ENCODE results near the gene LCE7A. TPM values are rescaled to one million over a fixed set of nuclear protein-coding genes. Genes with fewer than 3 reads are reported as not detected.

The LCE7A gene
- total RNA-seq, 2 donors from 2014 or later: not detected

DNA sequence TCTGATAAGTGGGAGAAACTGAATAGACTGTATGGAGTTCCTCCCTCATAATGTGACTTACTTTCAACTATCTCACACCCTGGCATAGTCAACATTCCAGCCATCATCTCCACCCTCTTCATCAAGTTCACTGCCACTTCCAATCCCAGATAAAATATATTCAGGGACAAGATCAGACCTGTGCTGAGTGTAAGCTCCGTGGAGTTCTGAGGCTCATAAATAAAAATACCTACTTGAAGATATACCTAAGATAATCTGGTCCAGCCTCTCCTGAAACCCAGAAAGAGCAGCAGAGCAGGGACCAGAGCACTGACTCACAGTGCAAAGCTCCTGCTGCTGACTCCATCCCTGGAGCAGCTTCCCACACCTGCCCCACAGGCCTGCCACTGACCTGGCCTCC, 1.7 kb upstream of the LCE7A start:
- no peaks in the 10 kb centered on the region for H3K36me3 ChIP-seq
- intact Hi-C loops (cut with DNase I): no loop called here
- H3K9me3 ChIP-seq: no peaks in the 10 kb centered on the region
- TF ChIP-seq, protein P1, sequence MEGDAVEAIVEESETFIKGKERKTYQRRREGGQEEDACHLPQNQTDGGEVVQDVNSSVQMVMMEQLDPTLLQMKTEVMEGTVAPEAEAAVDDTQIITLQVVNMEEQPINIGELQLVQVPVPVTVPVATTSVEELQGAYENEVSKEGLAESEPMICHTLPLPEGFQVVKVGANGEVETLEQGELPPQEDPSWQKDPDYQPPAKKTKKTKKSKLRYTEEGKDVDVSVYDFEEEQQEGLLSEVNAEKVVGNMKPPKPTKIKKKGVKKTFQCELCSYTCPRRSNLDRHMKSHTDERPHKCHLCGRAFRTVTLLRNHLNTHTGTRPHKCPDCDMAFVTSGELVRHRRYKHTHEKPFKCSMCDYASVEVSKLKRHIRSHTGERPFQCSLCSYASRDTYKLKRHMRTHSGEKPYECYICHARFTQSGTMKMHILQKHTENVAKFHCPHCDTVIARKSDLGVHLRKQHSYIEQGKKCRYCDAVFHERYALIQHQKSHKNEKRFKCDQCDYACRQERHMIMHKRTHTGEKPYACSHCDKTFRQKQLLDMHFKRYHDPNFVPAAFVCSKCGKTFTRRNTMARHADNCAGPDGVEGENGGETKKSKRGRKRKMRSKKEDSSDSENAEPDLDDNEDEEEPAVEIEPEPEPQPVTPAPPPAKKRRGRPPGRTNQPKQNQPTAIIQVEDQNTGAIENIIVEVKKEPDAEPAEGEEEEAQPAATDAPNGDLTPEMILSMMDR (IDR thresholded peaks at IDR 0.05): no peak
- no peak for DNase-seq
- H3K27me3 ChIP-seq: no peaks in the 10 kb centered on the region
- H3K9ac ChIP-seq (ENCODE audit: low read depth in 2 of 2, low read length in 2 of 2): no peak overlapping the region
- H3K4me1 ChIP-seq: no peaks in the 10 kb centered on the region
- no peak overlapping the region for H3K27ac ChIP-seq
- H3K4me3 ChIP-seq: no peak overlapping the region

DNA sequence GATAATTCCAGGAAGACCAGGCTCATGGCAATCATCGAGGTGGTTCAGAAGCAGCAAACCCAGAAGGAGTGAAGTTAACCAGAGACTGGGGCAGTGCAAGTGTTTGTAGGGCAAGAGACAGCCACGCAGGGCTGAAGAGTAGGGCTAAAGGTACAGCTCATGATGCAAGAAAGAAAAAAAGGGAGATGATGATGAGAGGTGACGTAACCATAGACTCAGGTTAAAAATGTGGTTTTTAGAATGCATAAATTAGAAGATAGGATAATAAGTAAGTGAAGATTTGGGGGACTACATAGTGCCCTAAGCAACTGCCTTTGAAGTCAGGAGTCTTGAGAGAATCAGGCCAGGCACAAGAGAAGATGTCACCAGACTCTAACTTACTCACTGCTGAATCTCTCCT, 333 bp downstream of the LCE7A start:
- no peak for DNase-seq
- Histone ChIP-seq H3K36me3 (no peaks in the 10 kb centered on the region), H3K9me3 (no peaks in the 10 kb centered on the region), H3K9ac (ENCODE audit: low read depth in 2 of 2, low read length in 2 of 2) (no peak overlapping the region), H3K27ac (no peak overlapping the region), H3K4me3 (no peak overlapping the region), H3K4me1 (no peaks in the 10 kb centered on the region), H3K27me3 (no peaks in the 10 kb centered on the region)
- TF ChIP-seq, protein P1 (IDR thresholded peaks at IDR 0.05): no peak
- intact Hi-C loops (cut with DNase I): no loop called here

DNA sequence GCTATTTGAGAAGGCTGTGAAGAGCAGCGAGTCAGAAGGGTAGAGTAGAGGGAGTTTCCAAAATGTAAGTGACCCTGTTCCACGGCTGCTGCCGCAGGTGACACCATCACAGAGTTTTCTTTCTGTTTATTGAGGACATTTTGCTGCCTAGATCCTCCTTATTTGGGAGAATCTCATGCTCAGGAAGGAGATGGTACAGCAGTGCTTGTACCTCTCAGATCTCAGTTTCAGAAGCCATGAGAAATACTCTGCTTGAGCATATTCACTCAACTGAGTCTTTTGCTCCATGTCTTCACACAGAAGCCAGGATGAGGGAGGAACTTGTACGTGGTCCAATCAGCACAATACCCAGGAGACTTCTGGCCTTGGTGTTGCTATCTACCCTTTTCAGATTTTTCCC, 1.6 kb downstream of the LCE7A start:
- intact Hi-C loops (cut with DNase I): no loop called here
- H3K27ac ChIP-seq: no peak overlapping the region
- no peak overlapping the region for H3K9ac ChIP-seq (ENCODE audit: low read depth in 2 of 2, low read length in 2 of 2)
- no peaks in the 10 kb centered on the region for H3K27me3 ChIP-seq
- H3K4me1 ChIP-seq: no peaks in the 10 kb centered on the region
- TF ChIP-seq, protein P1 (IDR thresholded peaks at IDR 0.05): no peak
- H3K4me3 ChIP-seq: no peak overlapping the region
- H3K9me3 ChIP-seq: no peaks in the 10 kb centered on the region
- H3K36me3 ChIP-seq: no peaks in the 10 kb centered on the region
- no peak for DNase-seq

DNA sequence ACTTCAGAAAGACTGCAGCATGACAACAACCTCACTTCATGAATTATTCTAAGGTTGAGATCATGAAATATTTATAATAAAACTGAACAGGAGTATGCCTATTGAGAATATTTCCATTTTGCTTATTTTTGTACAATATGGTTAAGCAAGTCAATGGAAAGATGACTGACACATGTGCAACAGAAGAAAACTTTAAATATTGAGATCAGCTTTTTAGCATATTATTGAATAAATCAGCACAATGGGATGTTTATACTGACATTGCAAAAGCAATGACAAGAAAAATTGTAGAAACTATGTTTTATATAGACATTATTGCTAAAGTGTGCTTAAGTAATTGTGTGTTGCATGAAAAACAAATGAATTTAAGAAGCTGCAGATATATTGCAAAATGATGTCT, 4.6 kb downstream of the LCE7A start:
- no peaks in the 10 kb centered on the region for H3K9me3 ChIP-seq
- H3K9ac ChIP-seq (ENCODE audit: low read depth in 2 of 2, low read length in 2 of 2): no peak overlapping the region
- intact Hi-C loops (cut with DNase I): no loop called here
- H3K27ac ChIP-seq: no peak overlapping the region
- no peak overlapping the region for H3K4me3 ChIP-seq
- no peaks in the 10 kb centered on the region for H3K4me1 ChIP-seq
- no peaks in the 10 kb centered on the region for H3K36me3 ChIP-seq
- no peak for DNase-seq
- TF ChIP-seq, protein P1 (IDR thresholded peaks at IDR 0.05): no peak
- no peaks in the 10 kb centered on the region for H3K27me3 ChIP-seq

DNA sequence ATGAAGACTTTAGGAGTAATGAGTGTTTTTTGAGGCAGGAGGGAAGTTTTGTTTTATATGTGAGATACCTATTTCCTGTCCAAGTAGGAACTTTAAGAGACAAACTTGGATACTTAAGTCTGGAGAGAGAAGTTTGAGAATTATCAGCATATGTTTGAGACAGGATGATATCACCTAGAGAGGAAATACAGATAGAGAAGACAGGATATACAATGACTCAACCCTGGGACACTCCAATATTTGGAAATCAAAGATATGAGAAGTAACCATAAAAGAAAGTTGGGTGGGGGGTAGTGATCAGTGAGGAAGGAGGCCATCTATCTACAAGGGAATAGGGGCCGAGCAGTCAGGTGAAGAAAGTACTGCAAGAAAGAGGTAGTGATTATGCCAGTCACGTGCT, 6.5 kb downstream of the LCE7A start:
- Histone ChIP-seq H3K27me3 (no peaks in the 10 kb centered on the region), H3K4me3 (no peak overlapping the region), H3K36me3 (no peaks in the 10 kb centered on the region), H3K9me3 (no peaks in the 10 kb centered on the region), H3K27ac (no peak overlapping the region), H3K9ac (ENCODE audit: low read depth in 2 of 2, low read length in 2 of 2) (no peak overlapping the region), H3K4me1 (no peaks in the 10 kb centered on the region)
- no peak for DNase-seq
- TF ChIP-seq, protein P1 (IDR thresholded peaks at IDR 0.05): no peak
- intact Hi-C loops (cut with DNase I): no loop called here

All from colonic mucosa (tissue), 4 donors.